PFSK-1 (cell line): ENCODE measurements around the gene GMDS.

Experiments
- POLR2AphosphoS5 ChIP-seq: IDR thresholded peaks from 2 replicates; pipeline ENCODE4 v1.6.1; 2012; ENCODE audit warnings: low read depth, mild to moderate bottlenecking, control low read depth, low read length, moderate library complexity
- SIN3A ChIP-seq: IDR thresholded peaks from 2 replicates; pipeline ENCODE4 v1.6.1; 2012; ENCODE audit warnings: mild to moderate bottlenecking, low read length, moderate library complexity, borderline replicate concordance; ENCODE audit not compliant: insufficient read depth
- TAF1 ChIP-seq: IDR thresholded peaks from 2 replicates; pipeline ENCODE4 v1.6.1; 2012; ENCODE audit warnings: low read length, control low read depth, borderline replicate concordance; ENCODE audit not compliant: insufficient read depth
- TF ChIP-seq, protein P1 (sequence below), 2 experiments: IDR thresholded peaks; 2 replicates each; pipeline versions ENCODE4 v1.6.1 to v1.8.0; 2011 to 2012; ENCODE audit warnings: low read depth in 2 of 2, low read length in 2 of 2, control low read depth in 1 of 2, inconsistent platforms in 1 of 2, mild to moderate bottlenecking in 1 of 2, moderate library complexity in 1 of 2; ENCODE audit not compliant: insufficient read depth in 1 of 2

GRCh38 chr6:2086326-2086965, 159.0 kb downstream of the GMDS start:
- TF ChIP-seq TAF1, result no peak
- TF ChIP-seq, protein P1, sequence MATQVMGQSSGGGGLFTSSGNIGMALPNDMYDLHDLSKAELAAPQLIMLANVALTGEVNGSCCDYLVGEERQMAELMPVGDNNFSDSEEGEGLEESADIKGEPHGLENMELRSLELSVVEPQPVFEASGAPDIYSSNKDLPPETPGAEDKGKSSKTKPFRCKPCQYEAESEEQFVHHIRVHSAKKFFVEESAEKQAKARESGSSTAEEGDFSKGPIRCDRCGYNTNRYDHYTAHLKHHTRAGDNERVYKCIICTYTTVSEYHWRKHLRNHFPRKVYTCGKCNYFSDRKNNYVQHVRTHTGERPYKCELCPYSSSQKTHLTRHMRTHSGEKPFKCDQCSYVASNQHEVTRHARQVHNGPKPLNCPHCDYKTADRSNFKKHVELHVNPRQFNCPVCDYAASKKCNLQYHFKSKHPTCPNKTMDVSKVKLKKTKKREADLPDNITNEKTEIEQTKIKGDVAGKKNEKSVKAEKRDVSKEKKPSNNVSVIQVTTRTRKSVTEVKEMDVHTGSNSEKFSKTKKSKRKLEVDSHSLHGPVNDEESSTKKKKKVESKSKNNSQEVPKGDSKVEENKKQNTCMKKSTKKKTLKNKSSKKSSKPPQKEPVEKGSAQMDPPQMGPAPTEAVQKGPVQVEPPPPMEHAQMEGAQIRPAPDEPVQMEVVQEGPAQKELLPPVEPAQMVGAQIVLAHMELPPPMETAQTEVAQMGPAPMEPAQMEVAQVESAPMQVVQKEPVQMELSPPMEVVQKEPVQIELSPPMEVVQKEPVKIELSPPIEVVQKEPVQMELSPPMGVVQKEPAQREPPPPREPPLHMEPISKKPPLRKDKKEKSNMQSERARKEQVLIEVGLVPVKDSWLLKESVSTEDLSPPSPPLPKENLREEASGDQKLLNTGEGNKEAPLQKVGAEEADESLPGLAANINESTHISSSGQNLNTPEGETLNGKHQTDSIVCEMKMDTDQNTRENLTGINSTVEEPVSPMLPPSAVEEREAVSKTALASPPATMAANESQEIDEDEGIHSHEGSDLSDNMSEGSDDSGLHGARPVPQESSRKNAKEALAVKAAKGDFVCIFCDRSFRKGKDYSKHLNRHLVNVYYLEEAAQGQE (IDR thresholded peaks at IDR 0.05; ENCODE audit: insufficient read depth in 1 of 2, low read depth in 2 of 2, low read length in 2 of 2), result no peak
- no peak for TF ChIP-seq POLR2AphosphoS5
- TF ChIP-seq SIN3A, result no peak
